WTC11 (cell line): ENCODE measurements around the gene ARHGEF39. TPM values are rescaled to one million over a fixed set of nuclear protein-coding genes. Genes with fewer than 3 reads are reported as not detected.

Experiments
- ATAC-seq: fragments of 200-7000 bp; cut with Tn5 transposase; 2 replicates; pipeline ENCODE4 v1.10.0; 2021; ENCODE audit warnings: mild to moderate bottlenecking, moderate library complexity
- CTCF ChIA-PET: fragments of 300-600 bp; sonication (Branson Sonifier 250); formaldehyde crosslinking; loops from one replicate; lab custom pipeline; 2021; ENCODE audit warnings: antibody characterized with exemption; lab: Charles Lee
- POLR2A ChIA-PET: fragments of 350-600 bp; sonication (Branson Sonifier 250); formaldehyde crosslinking; loops from one replicate; lab custom pipeline; 2021; ENCODE audit warnings: antibody characterized with exemption; lab: Charles Lee
- DNase-seq: peaks from one replicate; pipeline ENCODE4 v3.0.0; 2021; ENCODE audit warnings: low spot score
- H3K27ac Mint-ChIP-seq: 2 replicates; pipeline ENCODE4 v1.8.0; 2021; ENCODE audit warnings: mixed read lengths
- H3K27me3 Mint-ChIP-seq: 2 replicates; pipeline ENCODE4 v1.8.0; 2021; ENCODE audit warnings: low read depth, mild to moderate bottlenecking, moderate library complexity, mixed read lengths
- H3K36me3 Mint-ChIP-seq: 2 replicates; pipeline ENCODE4 v1.8.0; 2021; ENCODE audit warnings: mixed read lengths
- H3K4me1 Mint-ChIP-seq: 2 replicates; pipeline ENCODE4 v1.8.0; 2022; ENCODE audit warnings: mixed read lengths
- H3K4me3 Mint-ChIP-seq: 2 replicates; pipeline ENCODE4 v1.8.0; 2021; ENCODE audit warnings: mild to moderate bottlenecking, moderate library complexity, mixed read lengths
- H3K9me3 Mint-ChIP-seq: 2 replicates; pipeline ENCODE4 v1.8.0; 2021; ENCODE audit warnings: mixed read lengths
- ARID4B ChIP-seq: sonication (generic); formaldehyde crosslinking; IDR thresholded peaks from 2 replicates; pipeline ENCODE4 v1.8.0; 2023; ENCODE audit warnings: missing genetic modification reagents, mild to moderate bottlenecking, borderline replicate concordance
- ATF3 ChIP-seq: sonication (generic); formaldehyde crosslinking; conservative IDR thresholded peaks from 2 replicates; pipeline ENCODE4 v1.8.1; 2022; ENCODE audit warnings: mild to moderate bottlenecking, missing genetic modification reagents
- CBFB ChIP-seq: sonication (generic); formaldehyde crosslinking; IDR thresholded peaks from 2 replicates; pipeline ENCODE4 v1.8.1; 2022; ENCODE audit warnings: mild to moderate bottlenecking, low read depth, missing genetic modification reagents
- CREB1 ChIP-seq: sonication (generic); formaldehyde crosslinking; IDR thresholded peaks from 2 replicates; pipeline ENCODE4 v1.8.0; 2023; ENCODE audit warnings: mild to moderate bottlenecking, missing genetic modification reagents
- E2F1 ChIP-seq: sonication (generic); formaldehyde crosslinking; IDR thresholded peaks from 2 replicates; pipeline ENCODE4 v1.8.0; 2022; ENCODE audit warnings: mild to moderate bottlenecking, missing genetic modification reagents
- JUN ChIP-seq: sonication (generic); formaldehyde crosslinking; IDR thresholded peaks from 2 replicates; pipeline ENCODE4 v1.8.0; 2023; ENCODE audit warnings: mild to moderate bottlenecking, missing genetic modification reagents
- MXD4 ChIP-seq: fragments of 250-450 bp; sonication (Bioruptor Pico); IDR thresholded peaks from 2 replicates; pipeline ENCODE4 v1.8.0; 2021; ENCODE audit warnings: mild to moderate bottlenecking, moderate library complexity, borderline replicate concordance
- MYBL2 ChIP-seq: sonication (generic); formaldehyde crosslinking; IDR thresholded peaks from 2 replicates; pipeline ENCODE4 v1.8.1; 2023; ENCODE audit warnings: mild to moderate bottlenecking, moderate library complexity, missing genetic modification reagents
- PRDM15 ChIP-seq: sonication (generic); formaldehyde crosslinking; IDR thresholded peaks from 2 replicates; pipeline ENCODE4 v1.8.0; 2022; ENCODE audit warnings: missing genetic modification reagents
- PRRX2 ChIP-seq: fragments of 250-450 bp; sonication (Bioruptor Pico); IDR thresholded peaks from 2 replicates; pipeline ENCODE4 v1.8.0; 2021; ENCODE audit warnings: mild to moderate bottlenecking
- RORB ChIP-seq: fragments of 250-450 bp; sonication (Bioruptor Pico); IDR thresholded peaks from 2 replicates; pipeline ENCODE4 v1.9.0; 2021; ENCODE audit warnings: mild to moderate bottlenecking
- STAT6 ChIP-seq: sonication (generic); formaldehyde crosslinking; conservative IDR thresholded peaks from 2 replicates; pipeline ENCODE4 v1.8.1; 2023; ENCODE audit warnings: mild to moderate bottlenecking, low read depth, missing genetic modification reagents, moderate library complexity
- ZBTB21 ChIP-seq: sonication (generic); formaldehyde crosslinking; IDR thresholded peaks from 2 replicates; pipeline ENCODE4 v1.8.1; 2023; ENCODE audit warnings: mild to moderate bottlenecking, missing genetic modification reagents, borderline replicate concordance
- ZNF121 ChIP-seq: sonication (generic); formaldehyde crosslinking; IDR thresholded peaks from 2 replicates; pipeline ENCODE4 v1.8.0; 2023; ENCODE audit warnings: missing genetic modification reagents
- ZNF232 ChIP-seq: sonication (generic); formaldehyde crosslinking; IDR thresholded peaks from 2 replicates; pipeline ENCODE4 v1.8.0; 2022; ENCODE audit warnings: mild to moderate bottlenecking, missing genetic modification reagents
- ZNF263 ChIP-seq: sonication (generic); formaldehyde crosslinking; IDR thresholded peaks from 2 replicates; pipeline ENCODE4 v1.8.1; 2022; ENCODE audit warnings: low read depth, mild to moderate bottlenecking, moderate library complexity, missing genetic modification reagents
- ZNF396 ChIP-seq: fragments of 250-450 bp; sonication (Bioruptor Pico); IDR thresholded peaks from 2 replicates; pipeline ENCODE4 v1.8.0; 2021; ENCODE audit warnings: mild to moderate bottlenecking, moderate library complexity, borderline replicate concordance
- total RNA-seq: library from RNA; stranded (reverse); gene quantifications from 3 replicates; pipeline ENCODE4 v1.2.3, GENCODE V29; 2021

ARHGEF39 gene
- total RNA-seq, 1 experiment from 2014 or later, result 23.8 TPM

- TF ChIP-seq STAT6 (CRISPR knock-in tag) (no peak), JUN (CRISPR knock-in tag) (no peak), ZNF263 (no peak), E2F1 (CRISPR knock-in tag) (no peak)
Observed at GRCh38 chr9:35629597-35629996, 35.4 kb downstream of the ARHGEF39 start (continued).

GRCh38 chr9:35628389-35628991 is 36.5 kb downstream of the ARHGEF39 start:
- Mint-ChIP-seq H3K27ac (no peak overlapping the region), H3K36me3 (no peaks in the 10 kb centered on the region), H3K27me3 (peaks cover 4% of the 10 kb centered on the region), H3K9me3 (no peaks in the 10 kb centered on the region), H3K4me1 (no peaks in the 10 kb centered on the region), H3K4me3 (no peak overlapping the region)
- no peak for DNase-seq
- ATAC-seq, result no peak
- TF ChIP-seq RORB, result no peak
- TF ChIP-seq CBFB, result no peak
- no peak for TF ChIP-seq ZNF121 (CRISPR knock-in tag)
- TF ChIP-seq JUN (CRISPR knock-in tag), result no peak
- no peak for TF ChIP-seq CREB1
- no peak for TF ChIP-seq ARID4B (CRISPR knock-in tag)
- no peak for TF ChIP-seq ZNF396 (CRISPR knock-in tag)
- no peak for TF ChIP-seq ZBTB21
- no peak for TF ChIP-seq PRRX2 (CRISPR knock-in tag)
- TF ChIP-seq ATF3 (CRISPR knock-in tag), result no peak
- ChIA-PET POLR2A (interaction anchor here (0.5 kb wide), 1 partner anchor 19 kb away, joined by 3 read pairs; no protein-coding TSS in a partner anchor), CTCF (interaction anchor here (0.7 to 5.3 kb wide), 10 partner anchors 11 to 163 kb away, joined by 3 to 17 read pairs (median 4); partner anchors contain the start of gene NPR2)

GRCh38 chr9:35627575-35627974 is 37.4 kb downstream of the ARHGEF39 start:
- H3K9me3 Mint-ChIP-seq, result no peaks in the 10 kb centered on the region
- H3K36me3 Mint-ChIP-seq, result no peaks in the 10 kb centered on the region
- CTCF ChIA-PET, result interaction anchor here (1.0 to 2.2 kb wide), 3 partner anchors 16 to 109 kb away, joined by 3 to 6 read pairs (median 3); no protein-coding TSS in a partner anchor
- no peak for ATAC-seq
- H3K4me3 Mint-ChIP-seq, result no peak overlapping the region
- no peak for DNase-seq
- POLR2A ChIA-PET, result no interaction called here
- no peaks in the 10 kb centered on the region for H3K4me1 Mint-ChIP-seq
- H3K27ac Mint-ChIP-seq, result no peak overlapping the region
- H3K27me3 Mint-ChIP-seq, result peaks cover 4% of the 10 kb centered on the region
- TF ChIP-seq ZNF263, result no peak
- no peak for TF ChIP-seq ZNF232 (CRISPR knock-in tag)
- TF ChIP-seq PRDM15, result no peak
- TF ChIP-seq ZNF396 (CRISPR knock-in tag), result no peak
- TF ChIP-seq MYBL2, result no peak
- no peak for TF ChIP-seq MXD4 (CRISPR knock-in tag)
